Left renal cortex interstitium (tissue), 4 donors: ENCODE data around the gene MYZAP. TPM values are rescaled to one million over a fixed set of nuclear protein-coding genes. Genes with fewer than 3 reads are reported as not detected.
"Not testable (repeated sequence)": the region's sequence is repeated elsewhere in the genome, so short reads cannot be mapped to it uniquely, and the experiment has no call there.

Source experiments
- DNase-seq, 4 donors: peaks; one replicate each; pipeline ENCODE4 v3.0.0-alpha.2; 2013; ENCODE audit warnings: low read depth in 4 of 4, low spot score in 2 of 4, missing footprints in 1 of 4
- polyA plus RNA-seq, 4 donors: library from polyadenylated mRNA; unstranded; fragments of 120-200 nt; gene quantifications; one replicate each; pipeline ENCODE4 v1.2.1, GENCODE V29; 2013; ENCODE audit not compliant: insufficient read length in 4 of 4

MYZAP gene
- polyA plus RNA-seq, 4 donors, result 4.4 to 8.9 (median 5.4) TPM

GRCh38 chr15:57592426-57592825 lies 722 bp downstream of the MYZAP start:
- DNase-seq, result no peak

DNA sequence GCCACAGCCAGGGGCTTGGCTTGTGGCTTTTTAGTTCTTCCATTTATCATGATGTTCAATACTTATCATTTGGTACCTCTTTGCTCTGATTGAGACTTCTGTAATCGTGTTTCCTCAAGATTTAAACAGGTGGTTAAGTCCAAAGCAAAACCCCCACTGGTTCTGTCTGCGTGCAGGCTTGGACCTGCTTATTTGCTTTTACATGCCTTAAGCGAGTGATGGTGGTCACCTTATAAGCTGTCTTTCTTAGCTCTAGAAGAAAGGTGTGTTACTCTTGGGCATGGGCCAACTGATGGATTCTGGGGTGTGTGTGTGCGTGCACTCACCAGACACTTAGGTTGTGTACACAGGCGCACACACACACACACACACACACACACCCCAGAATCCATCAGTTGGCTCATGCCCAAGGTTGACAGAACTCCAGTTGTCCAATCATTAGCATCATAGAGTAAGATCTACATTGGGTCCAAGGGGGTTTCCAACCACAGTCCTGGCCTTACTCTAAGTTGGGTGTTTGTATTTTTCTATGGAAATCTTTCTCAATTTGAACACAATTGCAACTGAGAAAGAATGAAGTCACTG lies 1.2 kb downstream of the MYZAP start:
- no peak for DNase-seq

- no peak for DNase-seq
Observed at GRCh38 chr15:57594479-57594878, 2.8 kb downstream of the MYZAP start.

DNA sequence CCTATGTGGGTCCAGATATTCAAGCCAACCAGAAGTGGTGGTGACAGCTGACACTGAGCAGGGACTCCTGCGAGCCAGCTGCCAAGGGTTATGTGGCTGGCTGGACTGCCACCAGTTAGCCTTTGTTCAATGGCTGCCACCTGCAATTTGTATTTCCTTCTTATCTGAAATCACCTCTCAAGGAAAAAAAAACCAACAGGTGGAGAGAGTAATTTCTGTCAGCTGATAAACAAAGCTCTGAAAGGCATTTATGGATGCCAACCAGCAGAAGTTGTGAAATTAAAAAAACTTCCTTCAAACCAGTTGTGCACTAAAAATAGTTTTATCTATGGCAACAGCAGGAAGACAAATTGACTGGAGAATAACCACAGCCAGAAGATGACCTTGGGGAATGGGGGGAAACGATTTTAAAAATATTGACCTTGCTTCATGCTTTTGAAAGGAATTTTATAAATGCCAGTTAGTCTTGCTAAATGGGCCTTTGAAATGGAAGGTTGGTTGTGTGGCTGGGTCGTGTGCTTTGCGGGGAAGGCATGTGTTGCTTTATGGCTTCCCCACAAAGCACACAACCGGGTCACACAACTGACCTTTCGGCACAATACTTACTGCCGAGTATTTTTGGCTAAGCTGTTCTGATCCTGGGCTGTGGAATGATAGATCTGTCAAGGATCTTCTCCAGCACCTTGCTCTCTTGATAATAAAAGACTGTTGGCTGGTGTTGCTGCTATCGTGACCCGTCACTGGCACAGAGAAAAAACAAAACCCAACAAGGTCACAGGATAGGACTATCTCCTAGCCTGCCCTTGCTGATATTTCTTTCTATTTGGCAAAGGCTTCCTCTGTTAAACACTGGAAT lies 3.5 kb downstream of the MYZAP start:
- no peak for DNase-seq

DNA sequence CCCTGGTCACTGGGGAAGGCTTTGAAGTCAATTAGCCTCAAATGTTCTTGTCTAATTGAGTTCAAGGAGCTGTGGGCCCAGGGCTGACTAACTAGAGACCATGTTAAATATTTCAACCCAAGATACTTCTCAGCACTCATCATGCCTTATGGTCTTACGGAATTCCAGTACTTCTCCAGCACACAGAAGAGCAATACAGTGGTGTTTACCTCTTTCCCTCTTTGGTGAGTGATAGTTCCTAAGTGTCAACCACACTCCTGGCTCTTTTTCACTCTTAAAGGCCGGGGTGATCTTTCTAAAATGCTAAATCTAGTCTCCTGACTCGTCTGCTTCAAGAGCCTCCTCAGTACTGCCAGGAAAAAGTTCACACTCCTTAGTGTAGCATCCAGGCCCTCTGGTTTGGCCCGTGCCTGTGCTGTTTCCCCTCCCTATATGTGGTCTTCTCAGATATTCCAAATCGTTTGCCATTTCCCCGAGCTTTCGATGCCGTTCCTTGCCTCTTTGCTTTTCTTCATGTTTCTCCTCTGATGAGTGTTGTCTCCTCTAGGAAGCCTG lies 4.7 kb downstream of the MYZAP start:
- DNase-seq, result no peak

GRCh38 chr15:57596978-57597377 lies 5.3 kb downstream of the MYZAP start:
- no peak for DNase-seq

DNA sequence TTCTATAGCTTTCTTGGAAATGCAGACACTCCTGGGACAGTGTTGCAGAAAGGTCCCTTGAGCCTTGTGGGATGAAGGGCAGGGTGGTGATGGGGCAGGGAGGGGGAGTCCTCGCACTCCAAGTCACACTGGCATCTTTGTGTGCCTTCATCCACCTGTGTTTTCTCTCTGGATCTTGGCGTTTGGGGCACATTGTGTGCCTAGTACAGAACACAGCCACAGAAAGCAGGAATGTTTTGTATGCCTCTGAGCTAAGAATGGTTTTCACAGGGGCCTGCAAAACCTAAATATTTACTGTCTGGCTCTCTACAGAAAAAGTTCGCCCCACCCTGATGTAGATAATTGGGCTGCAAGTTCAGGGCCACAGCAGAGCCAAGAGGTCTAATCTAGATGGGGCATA lies 5.7 kb downstream of the MYZAP start:
- no peak for DNase-seq

- DNase-seq, result no peak
Observed at GRCh38 chr15:57598346-57598745, 6.6 kb downstream of the MYZAP start.

DNA sequence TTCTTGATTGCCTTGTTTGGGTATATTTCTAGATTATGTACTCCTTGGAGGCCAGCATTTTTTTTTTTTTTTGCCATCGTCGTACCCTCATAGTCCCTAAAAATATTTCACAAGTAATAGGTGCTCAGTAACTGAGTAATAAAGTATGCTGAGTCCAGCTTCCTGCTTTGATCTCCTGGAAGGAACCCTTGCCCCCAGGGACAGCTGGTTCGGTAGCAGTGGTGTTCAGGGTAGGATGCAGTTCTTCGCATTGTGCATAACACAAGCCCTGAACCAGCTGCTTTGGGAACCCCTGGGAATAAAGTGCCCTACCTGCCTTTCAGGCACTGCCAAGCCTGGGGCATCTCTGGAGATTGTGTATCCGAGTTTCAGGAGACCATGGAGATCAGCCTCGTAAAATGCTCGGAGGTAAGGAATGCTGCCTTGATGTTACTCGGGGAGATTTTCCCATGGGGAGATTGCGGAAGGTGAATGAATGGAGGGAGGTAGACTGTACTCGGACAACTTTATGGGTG lies 7.6 kb downstream of the MYZAP start:
- DNase-seq, result no peak

GRCh38 chr15:57600197-57600596 lies 8.5 kb downstream of the MYZAP start:
- no peak for DNase-seq

GRCh38 chr15:57604507-57604906 lies 12.8 kb downstream of the MYZAP start:
- no peak for DNase-seq

- no peak for DNase-seq
Observed at GRCh38 chr15:57605491-57605890, 13.8 kb downstream of the MYZAP start.

DNA sequence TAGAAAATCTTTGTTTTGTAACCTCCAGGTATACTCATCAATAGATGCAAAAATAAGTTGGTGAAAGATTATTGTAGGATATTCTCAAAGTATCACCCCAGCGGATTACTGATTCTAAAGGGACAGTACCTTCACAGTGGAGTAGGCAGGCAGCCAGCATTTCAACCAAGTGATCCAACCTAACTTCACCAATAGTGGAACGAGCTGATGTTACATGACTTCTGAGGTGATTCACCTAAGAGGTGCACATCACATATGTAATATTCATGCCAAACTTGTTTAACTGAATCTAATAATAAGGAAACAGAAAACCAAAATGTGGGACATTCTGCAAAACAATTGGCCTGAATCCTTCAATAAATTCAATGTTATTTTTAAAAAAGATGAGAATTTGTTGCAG lies 14.3 kb downstream of the MYZAP start:
- no peak for DNase-seq

- DNase-seq, result no peak
Observed at GRCh38 chr15:57606816-57607215, 15.1 kb downstream of the MYZAP start.

DNA sequence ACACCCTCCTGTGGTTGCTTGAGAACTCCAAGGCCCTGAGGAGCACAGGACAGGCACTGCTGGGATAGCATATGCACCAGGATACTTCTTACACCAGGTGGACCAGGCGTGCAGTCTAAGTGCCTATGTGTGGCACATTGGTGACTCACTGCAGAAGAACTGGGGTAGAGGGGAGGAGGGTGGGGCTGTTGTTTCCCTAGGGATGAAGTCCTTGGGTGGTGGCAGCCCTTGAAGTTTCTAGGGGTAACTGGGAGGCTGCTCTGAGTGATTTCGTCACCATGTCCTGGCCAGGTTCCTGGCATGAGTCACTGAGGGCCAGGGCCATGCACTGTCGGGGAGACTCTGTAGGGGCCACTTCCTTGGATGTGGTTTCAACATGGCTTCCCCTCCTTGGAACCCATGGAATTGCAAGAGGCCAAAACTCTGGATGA lies 15.9 kb downstream of the MYZAP start:
- no peak for DNase-seq

- no peak for DNase-seq
Observed at GRCh38 chr15:57609805-57610529, 18.3 kb downstream of the MYZAP start.

DNA sequence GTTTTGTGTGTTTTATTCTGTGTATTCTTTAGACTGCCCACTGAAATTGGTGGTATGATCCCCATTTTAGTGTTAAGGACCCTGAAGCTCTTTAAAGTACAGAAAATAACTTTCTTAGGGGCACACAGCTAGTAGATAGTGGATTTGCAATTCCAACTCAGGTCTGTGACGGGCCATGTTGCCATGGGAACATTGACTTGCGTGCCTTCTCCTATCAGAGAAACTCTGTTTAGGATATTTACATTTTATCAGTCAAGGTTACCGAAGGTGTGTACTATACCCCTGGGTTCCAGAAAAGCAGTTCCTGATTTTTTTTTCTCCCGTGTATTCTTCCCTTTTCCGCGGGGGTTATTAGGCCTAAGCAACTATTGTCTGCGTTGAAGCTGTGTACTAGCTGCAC lies 19.4 kb downstream of the MYZAP start:
- DNase-seq, result no peak

GRCh38 chr15:57611938-57612337 lies 20.2 kb downstream of the MYZAP start:
- no peak for DNase-seq

- no peak for DNase-seq
Observed at GRCh38 chr15:57614241-57614640, 22.5 kb downstream of the MYZAP start.

DNA sequence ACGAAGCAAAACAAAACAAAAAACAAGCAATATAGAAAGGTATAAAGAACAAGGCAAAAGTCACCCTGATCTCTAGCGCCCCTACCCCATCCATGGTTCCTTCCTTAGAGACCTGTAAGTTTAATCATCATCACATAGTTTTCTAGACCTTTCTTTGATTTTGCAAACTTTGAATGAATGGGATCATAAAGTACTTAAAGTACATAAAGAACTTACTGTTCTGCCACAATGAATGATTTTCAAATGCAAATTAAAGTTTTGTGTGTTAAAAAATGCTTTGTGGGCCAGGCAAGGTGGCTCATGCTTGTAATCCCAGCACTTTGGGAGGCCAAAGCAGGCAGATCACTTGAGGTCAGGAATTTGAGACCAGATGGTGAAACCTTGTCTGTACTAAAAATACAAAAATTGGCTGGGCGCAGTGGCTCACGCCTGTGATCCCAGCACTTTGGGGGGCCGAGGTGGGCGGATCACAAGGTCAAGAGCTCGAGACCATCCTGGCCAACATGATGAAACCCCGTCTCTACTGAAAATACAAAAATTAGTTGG lies 24.3 kb downstream of the MYZAP start:
- not testable (repeated sequence) for DNase-seq

DNA sequence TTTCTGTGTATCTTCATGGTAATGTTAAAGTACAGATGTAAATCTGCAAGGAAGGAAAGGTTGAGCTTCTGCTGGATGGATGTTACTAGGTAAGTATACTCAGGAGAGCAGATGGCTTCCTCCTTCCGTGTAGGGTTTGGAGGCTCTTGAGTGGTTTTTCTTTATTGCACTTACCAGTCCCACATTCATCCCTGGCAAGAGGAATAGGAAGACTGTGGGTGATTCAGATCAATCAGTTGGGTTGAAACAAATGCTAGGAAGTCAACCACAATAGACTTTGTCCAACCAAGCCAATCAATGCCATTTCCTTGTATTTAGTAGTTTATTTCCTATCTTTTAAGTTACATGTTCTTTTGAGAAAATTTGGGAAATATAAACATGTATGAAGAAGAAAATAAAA lies 26.6 kb downstream of the MYZAP start:
- DNase-seq, result no peak
